Fibroblast of lung (primary cell): ENCODE measurements around the gene RNF146. TPM values are rescaled to one million over a fixed set of nuclear protein-coding genes. Genes with fewer than 3 reads are reported as not detected.

Experiments used
- DNase-seq, 2 donors: peaks; one replicate each; pipeline versions ENCODE4 v3.0.0 to v3.0.0-alpha.2; 2010; ENCODE audit warnings: low read depth in 2 of 2
- H2AFZ ChIP-seq: 2 replicates; pipeline ENCODE4 v1.5.1; 2012; ENCODE audit warnings: low read length, control low read depth, inconsistent platforms
- H3K27ac ChIP-seq: 2 replicates; pipeline ENCODE4 v1.5.1; 2011; ENCODE audit warnings: low read length, control low read depth; ENCODE audit not compliant: insufficient read depth
- H3K27me3 ChIP-seq: 2 replicates; pipeline ENCODE4 v1.5.1; 2011; ENCODE audit warnings: mild to moderate bottlenecking, low read length; ENCODE audit not compliant: control insufficient read depth, insufficient read depth
- H3K36me3 ChIP-seq: 2 replicates; pipeline ENCODE4 v1.5.1; 2011; ENCODE audit warnings: low read length; ENCODE audit not compliant: control insufficient read depth, insufficient read depth
- H3K4me1 ChIP-seq: 2 replicates; pipeline ENCODE4 v1.5.1; 2011; ENCODE audit warnings: low read length; ENCODE audit not compliant: control insufficient read depth, insufficient read depth; ENCODE audit errors: extremely low read depth
- H3K4me2 ChIP-seq: 2 replicates; pipeline ENCODE4 v1.5.1; 2011; ENCODE audit warnings: low read length, control low read depth; ENCODE audit not compliant: insufficient read depth; ENCODE audit errors: extremely low read depth
- H3K4me3 ChIP-seq, 4 experiments: fragments of 200-600 bp in 1 of 4; sonication (generic) in 1 of 4; replicated peaks in 1 of 4; 2 replicates each; pipeline ENCODE4 v1.5.1; 2011 to 2016; ENCODE audit warnings: low read length in 4 of 4, low read depth in 3 of 4, mild to moderate bottlenecking in 3 of 4, control low read depth in 2 of 4, inconsistent platforms in 1 of 4, mixed read lengths in 1 of 4; ENCODE audit not compliant: insufficient read depth in 1 of 4; ENCODE audit errors: control extremely low read depth in 1 of 4
- H3K79me2 ChIP-seq: 2 replicates; pipeline ENCODE4 v1.5.1; 2012; ENCODE audit warnings: mild to moderate bottlenecking, low read length, inconsistent platforms; ENCODE audit not compliant: control insufficient read depth, insufficient read depth
- H3K9ac ChIP-seq: 2 replicates; pipeline ENCODE4 v1.5.1; 2011; ENCODE audit warnings: mild to moderate bottlenecking, low read length, control low read depth; ENCODE audit not compliant: insufficient read depth
- H3K9me3 ChIP-seq: 2 replicates; pipeline ENCODE4 v1.5.1; 2012; ENCODE audit warnings: low read depth, low read length; ENCODE audit not compliant: control insufficient read depth, insufficient read depth
- H4K20me1 ChIP-seq: 2 replicates; pipeline ENCODE4 v1.5.1; 2011; ENCODE audit warnings: low read length; ENCODE audit not compliant: control insufficient read depth, insufficient read depth; ENCODE audit errors: extremely low read depth
- CTCF ChIP-seq, 2 donors: IDR thresholded peaks in 1 of 2; conservative IDR thresholded peaks in 1 of 2; 1 replicate in 1 of 2; 2 replicates in 1 of 2; pipeline ENCODE4 v1.5.1; 2011 to 2012; ENCODE audit warnings: low read length in 2 of 2, control low read depth in 1 of 2, inconsistent platforms in 1 of 2, low read depth in 1 of 2, mild to moderate bottlenecking in 1 of 2
- EZH2 ChIP-seq: IDR thresholded peaks from 2 replicates; pipeline ENCODE4 v1.5.1; 2012; ENCODE audit warnings: low read length, control low read depth, mild to moderate bottlenecking; ENCODE audit errors: missing control alignments
- polyA plus RNA-seq, 2 donors: library from polyadenylated mRNA; depleted of rRNA in 1 of 2; stranded (reverse) in 1 of 2; unstranded in 1 of 2; fragments of >200 nt; gene quantifications; 2 replicates each; pipeline ENCODE4 v1.2.1, GENCODE V29; 2011 to 2012; ENCODE audit warnings: missing spikeins in 1 of 2
- total RNA-seq: library from RNA; depleted of rRNA; stranded (reverse); fragments of >200 nt; gene quantifications from 2 replicates; pipeline ENCODE4 v1.2.1, GENCODE V29; 2014

Gene RNF146
- total and polyA plus RNA-seq, 2 donors (not counting 1 experiment from before 2014, with no cell fraction given) = 50.9 to 59.9 TPM

GRCh38 chr6:127301199-127301700 is 34.6 kb downstream of the RNF146 start:
- Histone ChIP-seq H3K9me3 (no peaks in the 10 kb centered on the region), H4K20me1 (no peaks in the 10 kb centered on the region), H3K4me3 (no peak overlapping the region), H3K36me3 (no peaks in the 10 kb centered on the region), H3K27ac (no peak overlapping the region), H3K9ac (no peak overlapping the region), H3K4me2 (no peak overlapping the region), H2AFZ (no peak overlapping the region), H3K79me2 (no peaks in the 10 kb centered on the region), H3K4me1 (peaks cover 5% of the 10 kb centered on the region), H3K27me3 (no peaks in the 10 kb centered on the region)
- TF ChIP-seq EZH2 (no peak), CTCF (conservative IDR thresholded peaks at IDR 0.05 in 1 of 2, IDR thresholded peaks at IDR 0.05 in 1 of 2; ENCODE audit: low read depth in 1 of 2, low read length in 2 of 2) (no peak)
- peak; percentile 53 to 75 for DNase-seq

DNA sequence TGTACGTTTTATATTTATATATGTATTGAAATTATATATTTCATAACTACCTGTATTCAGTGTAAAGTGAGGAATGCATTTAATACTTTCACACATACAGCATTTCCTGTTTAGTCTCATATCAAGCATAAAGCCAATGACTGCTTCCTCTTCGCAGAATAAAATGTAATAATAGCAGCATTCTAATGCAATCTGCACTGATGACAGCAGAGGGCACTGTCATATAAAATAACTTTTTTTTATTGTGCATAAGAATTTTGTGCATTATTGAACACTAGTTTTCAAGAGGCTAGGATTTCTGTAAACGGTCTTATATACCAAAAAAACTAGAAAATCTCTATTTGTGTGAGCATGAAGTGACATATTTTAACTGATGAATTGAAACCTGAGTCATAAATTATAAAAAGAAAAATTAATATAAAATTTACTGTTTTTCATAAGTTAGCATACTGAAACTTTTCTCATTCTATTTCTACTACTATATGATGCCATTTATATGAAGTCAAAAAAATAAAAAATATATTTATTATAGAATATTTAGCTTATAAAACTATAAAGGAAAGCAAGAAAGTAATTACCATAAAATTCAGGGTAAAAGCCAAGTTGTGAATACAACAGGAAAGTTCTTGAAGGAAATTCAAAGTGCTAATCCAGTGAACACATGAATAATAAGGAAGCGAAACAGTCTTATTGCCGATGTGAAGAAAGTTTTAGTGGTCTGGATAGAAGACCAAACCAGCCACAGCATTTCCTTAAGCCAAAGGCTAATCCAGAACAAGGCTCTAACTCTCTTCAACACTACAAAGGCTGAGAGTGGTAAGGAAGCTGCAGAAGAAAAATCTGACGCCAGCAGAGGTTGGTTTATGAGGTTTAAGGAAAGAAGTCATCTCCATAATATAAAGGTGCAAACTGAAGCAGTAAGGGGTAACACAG is 36.3 kb downstream of the RNF146 start:
- Histone ChIP-seq H3K36me3 (no peaks in the 10 kb centered on the region), H3K27me3 (no peaks in the 10 kb centered on the region), H3K4me1 (peaks cover 5% of the 10 kb centered on the region), H3K4me3 (no peak overlapping the region), H3K79me2 (no peaks in the 10 kb centered on the region), H3K4me2 (no peak overlapping the region), H2AFZ (no peak overlapping the region), H3K27ac (no peak overlapping the region), H4K20me1 (no peaks in the 10 kb centered on the region), H3K9me3 (no peaks in the 10 kb centered on the region), H3K9ac (no peak overlapping the region)
- peak; percentile 44 to 74 for TF ChIP-seq CTCF (conservative IDR thresholded peaks at IDR 0.05 in 1 of 2, IDR thresholded peaks at IDR 0.05 in 1 of 2; ENCODE audit: low read depth in 1 of 2, low read length in 2 of 2)
- TF ChIP-seq EZH2 = no peak
- DNase-seq = peak; percentile 33 to 65

DNA sequence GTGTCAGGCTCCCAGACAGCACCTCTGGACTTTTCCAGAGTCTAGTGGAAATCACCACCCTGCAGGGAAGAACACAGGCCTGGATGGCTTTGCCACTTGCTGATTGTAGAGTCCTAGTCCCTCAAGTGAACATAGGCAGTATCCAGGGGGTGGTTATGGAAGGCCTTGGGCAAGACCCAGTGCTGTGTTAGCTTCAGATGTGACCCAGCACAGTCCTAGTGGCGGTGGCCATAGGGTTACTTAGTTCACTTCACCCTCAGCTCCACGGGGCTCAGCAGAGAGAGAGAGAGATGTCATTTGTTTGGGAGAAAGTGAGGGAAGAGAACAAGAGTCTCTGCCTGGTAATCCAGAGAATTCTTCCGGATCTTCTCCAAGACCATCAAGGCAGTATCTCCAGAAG is 37.3 kb downstream of the RNF146 start:
- Histone ChIP-seq H3K27ac (no peak overlapping the region), H3K79me2 (no peaks in the 10 kb centered on the region)

More for the DNA sequence above, 37.3 kb downstream of the RNF146 start:
- no peaks in the 10 kb centered on the region for H4K20me1 ChIP-seq
- TF ChIP-seq EZH2 (no peak), CTCF (conservative IDR thresholded peaks at IDR 0.05 in 1 of 2, IDR thresholded peaks at IDR 0.05 in 1 of 2; ENCODE audit: low read depth in 1 of 2, low read length in 2 of 2) (no peak)
- H3K9ac ChIP-seq = no peak overlapping the region
- no peak for DNase-seq
- no peaks in the 10 kb centered on the region for H3K9me3 ChIP-seq
- H3K4me2 ChIP-seq = no peak overlapping the region
- H3K4me1 ChIP-seq = peaks cover 5% of the 10 kb centered on the region
- no peaks in the 10 kb centered on the region for H3K36me3 ChIP-seq
- H3K4me3 ChIP-seq = no peak overlapping the region
- H3K27me3 ChIP-seq = no peaks in the 10 kb centered on the region
- no peak overlapping the region for H2AFZ ChIP-seq
